Liver (tissue), 9 donors: Measurements from ENCODE around the gene LPP. TPM values are rescaled to one million over a fixed set of nuclear protein-coding genes. Genes with fewer than 3 reads are reported as not detected.

Experiments used
- DNase-seq: peaks from one replicate; pipeline ENCODE4 v3.0.0-alpha.2; 2017; ENCODE audit warnings: low spot score
- H3K27ac ChIP-seq, 2 donors: one replicate each; pipeline ENCODE4 v1.7.0; 2013; ENCODE audit warnings: inconsistent platforms in 2 of 2, low read length in 2 of 2, control low read depth in 1 of 2, low read depth in 1 of 2, mild to moderate bottlenecking in 1 of 2
- H3K27me3 ChIP-seq, 4 donors: one replicate each; pipeline versions ENCODE4 v1.6.1 to v1.7.0; 2013; ENCODE audit warnings: low read length in 3 of 4, inconsistent platforms in 1 of 4, mild to moderate bottlenecking in 1 of 4, moderate library complexity in 1 of 4; ENCODE audit not compliant: control insufficient read depth in 4 of 4, insufficient read depth in 4 of 4
- H3K36me3 ChIP-seq, 4 donors: one replicate each; pipeline versions ENCODE4 v1.6.1 to v1.7.0; 2013; ENCODE audit warnings: low read length in 3 of 4, mild to moderate bottlenecking in 3 of 4, low read depth in 1 of 4, moderate library complexity in 1 of 4; ENCODE audit not compliant: control insufficient read depth in 4 of 4, insufficient read depth in 3 of 4
- H3K4me1 ChIP-seq, 4 donors: one replicate each; pipeline versions ENCODE4 v1.6.1 to v1.7.0; 2013; ENCODE audit warnings: low read length in 3 of 4, mild to moderate bottlenecking in 3 of 4, moderate library complexity in 1 of 4; ENCODE audit not compliant: control insufficient read depth in 4 of 4, insufficient read depth in 4 of 4
- H3K4me3 ChIP-seq, 3 donors: one replicate each; pipeline versions ENCODE4 v1.6.1 to v1.7.0; 2013; ENCODE audit warnings: low read length in 3 of 3, control low read depth in 1 of 3, low read depth in 1 of 3, mild to moderate bottlenecking in 1 of 3
- H3K9ac ChIP-seq, 2 donors: one replicate each; pipeline ENCODE4 v1.7.0; 2013; ENCODE audit warnings: low read length in 2 of 2, mild to moderate bottlenecking in 2 of 2, moderate library complexity in 2 of 2, control low read depth in 1 of 2, low read depth in 1 of 2
- H3K9me3 ChIP-seq, 4 donors: one replicate each; pipeline versions ENCODE4 v1.6.1 to v1.7.0; 2013; ENCODE audit warnings: low read length in 3 of 4; ENCODE audit not compliant: control insufficient read depth in 4 of 4
- EGR1 ChIP-seq, 2 donors: IDR thresholded peaks; 2 replicates each; pipeline ENCODE4 v1.6.1; 2016 to 2018; ENCODE audit warnings: antibody characterized with exemption in 2 of 2, low read depth in 2 of 2
- FOXA1 ChIP-seq: IDR thresholded peaks from 2 replicates; pipeline ENCODE4 v1.6.1; 2016; ENCODE audit warnings: antibody characterized with exemption
- FOXA2 ChIP-seq: IDR thresholded peaks from 2 replicates; pipeline ENCODE4 v1.6.1; 2016; ENCODE audit warnings: antibody characterized with exemption
- GABPA ChIP-seq, 2 donors: IDR thresholded peaks in 1 of 2; conservative IDR thresholded peaks in 1 of 2; 2 replicates each; pipeline ENCODE4 v1.6.1; 2016; ENCODE audit warnings: antibody characterized with exemption in 2 of 2, mild to moderate bottlenecking in 1 of 2, moderate library complexity in 1 of 2
- HNF4A ChIP-seq, 2 donors: conservative IDR thresholded peaks; 2 replicates each; pipeline ENCODE4 v1.6.1; 2016; ENCODE audit warnings: antibody characterized with exemption in 2 of 2, mild to moderate bottlenecking in 2 of 2
- HNF4G ChIP-seq: IDR thresholded peaks from 2 replicates; pipeline ENCODE4 v1.6.1; 2016; ENCODE audit warnings: antibody characterized with exemption
- JUND ChIP-seq, 2 donors: IDR thresholded peaks; 2 replicates each; pipeline ENCODE4 v1.6.1; 2016; ENCODE audit warnings: antibody characterized with exemption in 2 of 2
- NR2F2 ChIP-seq: IDR thresholded peaks from 2 replicates; pipeline ENCODE4 v1.6.1; 2016; ENCODE audit warnings: antibody characterized with exemption
- RAD21 ChIP-seq, 2 donors: IDR thresholded peaks; 2 replicates each; pipeline ENCODE4 v1.6.1; 2016; ENCODE audit warnings: antibody characterized with exemption in 2 of 2, mild to moderate bottlenecking in 2 of 2
- RXRA ChIP-seq, 2 donors: IDR thresholded peaks; 2 replicates each; pipeline ENCODE4 v1.6.1; 2017 to 2018; ENCODE audit warnings: antibody characterized with exemption in 2 of 2, mild to moderate bottlenecking in 1 of 2
- SP1 ChIP-seq: IDR thresholded peaks from 2 replicates; pipeline ENCODE4 v1.6.1; 2018; ENCODE audit warnings: antibody characterized with exemption, mild to moderate bottlenecking
- TAF1 ChIP-seq: conservative IDR thresholded peaks from 2 replicates; pipeline ENCODE4 v1.6.1; 2016; ENCODE audit warnings: antibody characterized with exemption, mild to moderate bottlenecking
- YY1 ChIP-seq: IDR thresholded peaks from 2 replicates; pipeline ENCODE4 v1.6.1; 2016; ENCODE audit warnings: antibody characterized with exemption, mild to moderate bottlenecking
- WGBS: extraction: QIAGEN DNeasy Blood & Tissue Kit; methylation state at CpG from one replicate; pipeline ENCODE4 v1.1.7; 2013; 5-methylcytosine and 5-hydroxymethylcytosine counted together
- polyA plus RNA-seq, 2 donors: library from polyadenylated mRNA; stranded (reverse) in 1 of 2; unstranded in 1 of 2; fragments of 200-250 nt in 1 of 2; fragments of >200 nt in 1 of 2; fragmentation: Nextera tagmentation in 1 of 2; extraction: Ambion mirVana in 1 of 2; gene quantifications; one replicate each; pipeline versions ENCODE4 v1.2.1 to v1.2.3, GENCODE V29; 2013 to 2015
- total RNA-seq, 2 donors: library from RNA; depleted of rRNA; stranded (reverse); fragments of >200 nt; gene quantifications; one replicate each; pipeline ENCODE4 v1.2.3, GENCODE V29; 2014
- TF ChIP-seq, protein P1 (sequence below): IDR thresholded peaks from 2 replicates; pipeline ENCODE4 v1.6.1; 2016; ENCODE audit warnings: antibody characterized with exemption
- TF ChIP-seq, protein P2 (sequence below): IDR thresholded peaks from 2 replicates; pipeline ENCODE4 v1.6.1; 2016; ENCODE audit warnings: antibody characterized with exemption
- TF ChIP-seq, protein P3 (sequence below): IDR thresholded peaks from 2 replicates; pipeline ENCODE4 v1.6.1; 2016; ENCODE audit warnings: antibody characterized with exemption
- TF ChIP-seq, protein P4 (sequence below): fragments of 150-350 bp; IDR thresholded peaks from 2 replicates; pipeline ENCODE4 v1.5.1; 2017; ENCODE audit warnings: improper control_type of control experiment, low read depth, low read length; ENCODE audit not compliant: missing input control
- donor health status: healthy.
- donor health status: healthy.
- donor health status: healthy.
- donor health status: healthy.
- donor health status: healthy.

LPP gene
- total and polyA plus RNA-seq, 4 donors = 3.3 to 53.7 (median 28.2) TPM

DNA sequence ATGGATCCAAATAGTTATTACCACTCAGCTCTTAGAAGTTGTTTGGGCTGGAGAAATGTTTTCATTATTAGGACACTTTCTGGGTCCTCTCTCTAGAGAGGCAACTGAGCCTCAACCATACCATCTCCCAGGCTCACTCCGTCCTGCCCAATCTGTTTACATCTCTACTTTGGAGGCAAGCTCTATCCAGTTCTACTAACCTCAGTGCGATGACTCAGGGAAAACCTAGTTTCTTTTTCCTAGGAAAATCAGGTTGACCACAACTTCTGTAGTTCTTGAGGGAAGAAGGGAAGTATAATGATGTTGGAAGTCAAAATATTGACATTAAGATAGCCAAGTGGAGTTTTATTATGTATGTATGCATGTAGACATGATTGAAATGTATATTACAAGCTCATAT is 40.4 kb downstream of the LPP start (continued):
- TF ChIP-seq, protein P1, sequence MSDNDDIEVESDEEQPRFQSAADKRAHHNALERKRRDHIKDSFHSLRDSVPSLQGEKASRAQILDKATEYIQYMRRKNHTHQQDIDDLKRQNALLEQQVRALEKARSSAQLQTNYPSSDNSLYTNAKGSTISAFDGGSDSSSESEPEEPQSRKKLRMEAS = no peak
- TF ChIP-seq RAD21 (IDR thresholded peaks at IDR 0.05) = no peak
- no peak for TF ChIP-seq JUND (IDR thresholded peaks at IDR 0.05)
- no peak for TF ChIP-seq HNF4G
- no peak for TF ChIP-seq HNF4A (conservative IDR thresholded peaks at IDR 0.05)
- TF ChIP-seq RXRA (IDR thresholded peaks at IDR 0.05) = no peak
- no peak for TF ChIP-seq NR2F2

DNA sequence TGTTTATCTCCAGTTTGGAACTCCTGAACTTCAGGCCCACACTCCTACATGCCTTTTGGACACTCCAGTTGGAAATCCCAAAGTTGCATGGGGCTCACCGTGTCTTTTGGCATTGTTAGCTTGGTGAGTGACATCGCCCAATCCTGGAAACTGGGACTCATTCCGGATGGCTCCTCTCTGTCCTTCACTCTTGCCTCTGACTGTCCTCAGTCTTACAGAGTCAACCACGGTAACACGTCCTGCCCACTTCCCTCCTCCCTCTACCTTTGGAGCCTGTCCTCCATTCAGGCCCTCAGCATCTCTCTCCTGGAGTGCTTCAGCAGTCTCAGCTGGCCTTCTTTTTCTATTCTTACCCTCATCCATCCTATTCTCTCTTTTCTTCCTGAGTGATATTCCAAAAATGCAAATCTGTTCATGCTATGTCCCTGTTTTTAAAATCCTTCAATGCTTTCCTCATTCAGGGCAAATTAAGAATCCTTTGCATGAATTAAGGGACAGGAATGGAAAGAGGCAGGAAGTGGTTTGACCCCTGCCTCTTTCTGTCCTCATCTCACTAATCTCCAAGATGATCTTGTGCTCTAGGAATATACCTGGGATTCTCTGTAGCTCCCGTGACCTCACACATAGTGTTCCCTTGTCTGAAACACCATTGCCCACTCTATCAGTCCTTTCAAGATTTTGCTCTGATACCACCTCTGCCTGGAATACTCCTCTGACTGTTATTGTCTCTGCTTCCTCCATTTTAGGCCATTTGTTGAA is 42.5 kb downstream of the LPP start:
- H3K27ac ChIP-seq = no peak overlapping the region
- WGBS = 90% methylated on average over 6 of the region's 6 CpGs
- H3K4me3 ChIP-seq = no peak overlapping the region
- peaks cover 0 to 7% (median under 1%) of the 10 kb centered on the region in 4 donors for H3K4me1 ChIP-seq
- no peaks in the 10 kb centered on the region for H3K27me3 ChIP-seq
- no peak overlapping the region for H3K9ac ChIP-seq
- DNase-seq = no peak
- no peaks in the 10 kb centered on the region for H3K9me3 ChIP-seq
- no peak for TF ChIP-seq GABPA (IDR thresholded peaks at IDR 0.05 in 1 of 2, conservative IDR thresholded peaks at IDR 0.05 in 1 of 2)
- TF ChIP-seq, protein P2, sequence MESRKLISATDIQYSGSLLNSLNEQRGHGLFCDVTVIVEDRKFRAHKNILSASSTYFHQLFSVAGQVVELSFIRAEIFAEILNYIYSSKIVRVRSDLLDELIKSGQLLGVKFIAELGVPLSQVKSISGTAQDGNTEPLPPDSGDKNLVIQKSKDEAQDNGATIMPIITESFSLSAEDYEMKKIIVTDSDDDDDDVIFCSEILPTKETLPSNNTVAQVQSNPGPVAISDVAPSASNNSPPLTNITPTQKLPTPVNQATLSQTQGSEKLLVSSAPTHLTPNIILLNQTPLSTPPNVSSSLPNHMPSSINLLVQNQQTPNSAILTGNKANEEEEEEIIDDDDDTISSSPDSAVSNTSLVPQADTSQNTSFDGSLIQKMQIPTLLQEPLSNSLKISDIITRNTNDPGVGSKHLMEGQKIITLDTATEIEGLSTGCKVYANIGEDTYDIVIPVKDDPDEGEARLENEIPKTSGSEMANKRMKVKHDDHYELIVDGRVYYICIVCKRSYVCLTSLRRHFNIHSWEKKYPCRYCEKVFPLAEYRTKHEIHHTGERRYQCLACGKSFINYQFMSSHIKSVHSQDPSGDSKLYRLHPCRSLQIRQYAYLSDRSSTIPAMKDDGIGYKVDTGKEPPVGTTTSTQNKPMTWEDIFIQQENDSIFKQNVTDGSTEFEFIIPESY = no peak
- TF ChIP-seq, protein P3, sequence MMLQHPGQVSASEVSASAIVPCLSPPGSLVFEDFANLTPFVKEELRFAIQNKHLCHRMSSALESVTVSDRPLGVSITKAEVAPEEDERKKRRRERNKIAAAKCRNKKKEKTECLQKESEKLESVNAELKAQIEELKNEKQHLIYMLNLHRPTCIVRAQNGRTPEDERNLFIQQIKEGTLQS = no peak
- TF ChIP-seq, protein P4, sequence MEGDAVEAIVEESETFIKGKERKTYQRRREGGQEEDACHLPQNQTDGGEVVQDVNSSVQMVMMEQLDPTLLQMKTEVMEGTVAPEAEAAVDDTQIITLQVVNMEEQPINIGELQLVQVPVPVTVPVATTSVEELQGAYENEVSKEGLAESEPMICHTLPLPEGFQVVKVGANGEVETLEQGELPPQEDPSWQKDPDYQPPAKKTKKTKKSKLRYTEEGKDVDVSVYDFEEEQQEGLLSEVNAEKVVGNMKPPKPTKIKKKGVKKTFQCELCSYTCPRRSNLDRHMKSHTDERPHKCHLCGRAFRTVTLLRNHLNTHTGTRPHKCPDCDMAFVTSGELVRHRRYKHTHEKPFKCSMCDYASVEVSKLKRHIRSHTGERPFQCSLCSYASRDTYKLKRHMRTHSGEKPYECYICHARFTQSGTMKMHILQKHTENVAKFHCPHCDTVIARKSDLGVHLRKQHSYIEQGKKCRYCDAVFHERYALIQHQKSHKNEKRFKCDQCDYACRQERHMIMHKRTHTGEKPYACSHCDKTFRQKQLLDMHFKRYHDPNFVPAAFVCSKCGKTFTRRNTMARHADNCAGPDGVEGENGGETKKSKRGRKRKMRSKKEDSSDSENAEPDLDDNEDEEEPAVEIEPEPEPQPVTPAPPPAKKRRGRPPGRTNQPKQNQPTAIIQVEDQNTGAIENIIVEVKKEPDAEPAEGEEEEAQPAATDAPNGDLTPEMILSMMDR = no peak
- no peak for TF ChIP-seq RAD21 (IDR thresholded peaks at IDR 0.05)
- TF ChIP-seq SP1 = no peak
- no peak for TF ChIP-seq JUND (IDR thresholded peaks at IDR 0.05)
- TF ChIP-seq EGR1 (IDR thresholded peaks at IDR 0.05; ENCODE audit: low read depth in 2 of 2) = no peak
- no peak for TF ChIP-seq HNF4G
- TF ChIP-seq HNF4A (conservative IDR thresholded peaks at IDR 0.05) = no peak
- TF ChIP-seq FOXA2 = no peak
- no peak for TF ChIP-seq FOXA1
- no peak for TF ChIP-seq TAF1
- peaks cover 0 to 2% (median 0%) of the 10 kb centered on the region in 4 donors for H3K36me3 ChIP-seq

DNA sequence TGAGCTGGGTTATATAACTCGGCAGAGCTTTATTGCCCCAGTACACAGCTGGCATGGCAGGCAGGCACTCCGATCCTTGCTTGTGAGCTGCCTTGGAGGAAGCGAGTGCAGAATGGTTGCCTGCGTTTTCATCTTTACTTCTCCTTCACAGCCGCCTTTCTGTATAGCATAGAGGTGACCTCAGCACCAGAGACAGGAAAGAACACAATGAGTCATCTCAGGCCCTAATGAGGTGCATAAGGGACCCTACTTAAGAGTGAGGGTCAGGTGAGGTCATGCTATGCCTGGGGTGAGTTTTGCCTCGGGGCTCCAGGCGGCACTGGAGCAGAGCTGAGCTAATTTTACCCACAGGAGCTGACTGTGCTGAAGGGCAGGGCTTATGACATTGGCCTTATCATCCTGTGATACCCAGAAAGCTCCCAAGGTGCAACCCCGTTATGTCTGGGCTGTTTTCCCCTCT is 43.5 kb downstream of the LPP start:
- Histone ChIP-seq H3K27ac (no peak overlapping the region), H3K9me3 (no peaks in the 10 kb centered on the region), H3K4me3 (no peak overlapping the region), H3K4me1 (peaks cover 0 to 4% (median under 1%) of the 10 kb centered on the region in 4 donors), H3K27me3 (no peaks in the 10 kb centered on the region), H3K36me3 (peaks cover 0 to 2% (median 0%) of the 10 kb centered on the region in 4 donors), H3K9ac (no peak overlapping the region)
- WGBS = 89% methylated on average over 8 of the region's 8 CpGs
- TF ChIP-seq GABPA (IDR thresholded peaks at IDR 0.05 in 1 of 2, conservative IDR thresholded peaks at IDR 0.05 in 1 of 2) (no peak), SP1 (no peak), FOXA1 (no peak), HNF4G (no peak), TAF1 (no peak), HNF4A (conservative IDR thresholded peaks at IDR 0.05) (no peak), YY1 (no peak), RXRA (IDR thresholded peaks at IDR 0.05) (no peak)
- TF ChIP-seq, protein P4 = no peak
- TF ChIP-seq, protein P1 = no peak
- TF ChIP-seq, protein P3 = no peak
- TF ChIP-seq, protein P2 = no peak
- no peak for DNase-seq
